Measurements from ENCODE around the gene ATP6V1B1.
A peak's percentile ranks its signal among the peaks of the same experiment; 100 is the strongest.

ATP6V1B1 gene

GRCh38 chr2:70902067-70902442 lies 33.6 kb upstream of the ATP6V1B1 start:
- DNase-seq: no peak

- DNase-seq: no peak
Measured at GRCh38 chr2:70902579-70902978, 33.1 kb upstream of the ATP6V1B1 start.

DNA sequence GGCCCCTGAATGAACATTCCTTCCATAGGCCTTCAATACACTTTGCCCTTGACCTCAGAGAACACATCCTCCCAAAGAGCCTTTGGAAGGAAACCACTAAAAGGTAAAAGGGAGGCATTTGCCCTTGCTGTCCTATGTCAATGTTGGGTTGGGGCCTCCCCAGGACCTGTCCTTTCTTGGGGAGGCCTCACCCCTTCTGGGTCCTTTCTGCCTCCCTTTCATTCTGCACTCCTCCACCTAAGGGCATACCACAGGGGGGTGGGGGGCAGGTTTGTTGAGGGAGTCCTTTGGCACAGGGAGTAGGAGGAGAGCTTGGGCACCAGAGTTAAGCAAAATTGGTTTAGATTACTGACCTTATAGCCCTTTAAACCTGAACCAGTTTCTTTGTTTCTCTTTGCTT lies 32.5 kb upstream of the ATP6V1B1 start:
- DNase-seq: no peak

DNA sequence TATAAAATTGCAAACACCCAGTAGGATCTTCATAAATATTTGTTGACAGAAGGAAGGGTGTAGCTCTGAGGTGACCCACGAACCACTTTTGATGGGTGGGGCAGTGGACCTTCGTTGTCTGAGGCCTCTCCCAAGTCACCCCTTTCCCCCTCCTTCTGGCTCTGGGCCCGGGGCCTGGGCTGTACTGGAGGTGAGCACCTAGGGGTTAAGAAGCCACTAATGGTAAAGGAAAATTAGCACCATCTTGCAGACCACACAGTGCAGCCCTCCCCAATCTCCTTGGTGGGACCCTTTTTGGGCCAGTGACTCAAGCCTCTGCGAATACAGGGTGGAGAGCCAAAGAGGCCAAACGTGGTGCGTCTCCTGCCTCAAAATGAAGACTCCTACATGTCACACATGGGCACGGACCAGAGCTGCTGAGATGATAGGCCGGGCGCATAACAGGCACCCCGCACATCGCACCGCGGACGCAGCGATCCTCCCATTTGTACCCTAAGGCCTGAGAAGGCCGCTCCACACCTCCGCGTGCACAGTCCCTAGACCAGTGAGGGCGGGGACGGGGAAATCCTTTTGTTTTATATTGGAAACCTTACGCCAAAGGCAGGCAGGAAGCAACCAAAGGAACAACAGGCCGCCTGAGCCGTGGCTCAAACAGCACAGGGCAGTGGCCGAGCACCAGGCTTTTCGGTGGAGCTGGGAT lies 31.9 kb upstream of the ATP6V1B1 start:
- no peak for DNase-seq

DNA sequence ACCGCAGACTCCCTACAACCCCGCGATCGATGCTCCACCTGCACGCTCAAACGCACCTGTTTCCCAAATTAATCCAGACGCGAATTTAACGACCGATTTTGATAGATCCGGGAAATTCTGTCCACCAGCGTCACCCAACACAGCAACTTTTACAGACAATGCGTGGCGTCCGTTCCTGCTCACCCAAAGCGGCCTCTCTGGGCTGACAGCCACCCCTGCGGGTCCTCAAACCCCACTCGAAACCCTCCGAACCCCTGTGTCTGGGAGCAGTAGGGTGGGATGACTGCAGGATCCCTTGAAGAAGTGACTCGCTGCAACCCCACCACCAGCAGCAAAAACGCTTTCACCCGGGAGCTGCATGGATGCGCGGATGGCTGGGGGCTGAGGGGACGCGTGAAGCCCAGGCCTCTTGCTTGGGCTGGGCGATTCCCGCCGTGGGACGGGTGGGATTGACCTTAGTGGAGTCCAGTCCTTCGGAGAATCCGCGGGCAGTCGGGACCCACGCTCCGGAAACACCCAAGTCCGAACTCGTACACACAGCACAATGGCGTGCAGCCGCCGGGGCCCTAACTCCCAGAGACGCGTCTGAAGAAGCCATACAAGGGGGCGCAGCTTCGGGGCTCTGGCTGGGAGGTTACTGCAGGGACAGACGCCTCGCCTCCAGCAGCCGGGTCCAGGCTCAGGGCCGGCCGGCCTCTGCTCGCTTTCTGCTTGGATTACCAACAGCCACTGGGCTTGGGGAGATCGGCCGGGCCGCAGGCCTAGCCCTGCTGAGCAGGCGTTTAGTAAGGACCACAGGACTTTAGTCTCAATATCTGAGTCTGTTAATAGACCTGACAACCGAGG lies 31.1 kb upstream of the ATP6V1B1 start:
- DNase-seq: no peak

GRCh38 chr2:70905443-70906421 lies 30.0 kb upstream of the ATP6V1B1 start:
- no peak for DNase-seq

- DNase-seq: no peak
Measured at GRCh38 chr2:70906439-70907005, 29.2 kb upstream of the ATP6V1B1 start.

DNA sequence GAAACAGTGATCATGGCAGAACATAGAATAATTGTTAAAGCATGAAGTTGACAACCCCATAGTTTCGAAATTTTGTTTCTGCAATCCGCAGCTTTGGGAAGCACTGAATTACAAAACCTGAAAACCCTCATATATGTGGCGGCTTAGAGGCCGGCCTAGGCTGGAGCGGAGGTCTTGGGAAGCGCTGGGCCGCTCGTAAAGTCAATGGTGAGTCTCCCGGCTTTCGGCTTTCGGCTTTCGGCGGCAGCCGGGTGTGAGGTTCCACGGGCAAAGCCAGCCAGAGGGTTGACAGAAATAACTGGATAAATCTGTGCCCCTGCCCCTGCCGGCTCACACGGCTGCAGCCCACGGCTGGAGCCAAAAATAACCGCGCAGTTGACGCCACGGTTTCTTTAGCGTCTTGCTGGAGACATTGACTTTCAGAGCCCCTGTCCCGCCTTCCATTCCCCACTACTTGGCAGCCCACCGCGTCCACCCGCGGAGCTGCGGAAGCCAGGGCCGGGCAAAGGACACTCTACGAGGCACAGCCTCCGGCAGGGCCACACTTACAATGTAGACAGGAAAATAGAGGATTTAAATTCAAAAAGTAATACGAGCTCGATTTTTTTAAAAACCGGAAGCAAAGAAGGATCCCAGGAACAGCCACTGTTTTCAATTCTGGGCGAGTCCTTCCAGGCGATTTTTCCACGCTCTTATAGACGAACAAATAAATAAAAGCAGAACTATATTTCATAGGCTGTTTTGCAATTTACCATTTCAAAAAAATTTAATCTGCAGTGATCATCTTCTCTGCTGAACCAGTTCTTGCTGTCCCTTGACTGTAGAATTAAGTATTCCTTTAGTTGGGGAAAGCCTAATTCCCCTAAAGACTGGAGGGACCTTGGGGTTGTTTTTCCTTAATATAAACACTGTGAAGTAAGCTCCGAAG lies 28.3 kb upstream of the ATP6V1B1 start:
- DNase-seq: no peak

GRCh38 chr2:70916291-70916690 lies 19.4 kb upstream of the ATP6V1B1 start:
- DNase-seq: no peak

GRCh38 chr2:70918016-70918415 lies 17.7 kb upstream of the ATP6V1B1 start:
- DNase-seq: no peak

DNA sequence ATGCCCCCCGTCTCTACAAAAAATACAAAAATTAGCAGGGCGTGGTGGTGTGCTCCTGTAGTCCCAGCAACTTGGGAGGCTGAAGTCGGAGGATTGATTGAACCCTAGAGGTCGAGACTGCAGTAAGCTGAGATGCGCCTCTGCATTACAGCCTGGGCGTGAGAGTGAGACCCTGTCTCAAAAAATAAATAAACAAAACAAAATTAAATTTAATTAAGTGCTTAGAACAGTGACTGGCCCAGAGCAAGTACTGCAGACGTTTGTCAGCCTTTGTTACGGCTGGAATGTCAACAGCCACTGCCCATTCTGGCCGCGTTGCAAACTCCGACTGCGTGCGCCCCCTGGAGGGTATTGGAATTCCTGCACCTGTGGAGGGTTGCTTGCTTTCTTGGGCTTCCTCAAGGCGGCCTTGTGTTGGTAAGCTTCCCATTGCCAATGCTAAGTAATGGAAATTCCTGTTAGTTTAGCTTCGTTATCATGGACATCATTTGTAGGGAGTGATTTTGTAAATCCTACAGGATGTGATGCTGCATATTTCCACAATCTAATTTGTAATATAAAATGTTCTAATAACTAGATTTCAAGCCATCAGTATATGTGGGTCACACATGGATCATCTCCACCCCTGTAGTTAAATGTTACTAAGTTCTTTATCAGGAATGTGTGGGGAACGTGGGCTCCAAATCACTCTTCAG lies 15.9 kb upstream of the ATP6V1B1 start:
- peak; percentile 74 for DNase-seq

- DNase-seq: no peak
Measured at GRCh38 chr2:70920367-70920715, 15.4 kb upstream of the ATP6V1B1 start.

GRCh38 chr2:70921031-70921430 lies 14.7 kb upstream of the ATP6V1B1 start:
- DNase-seq: no peak

GRCh38 chr2:70921839-70922234 lies 13.9 kb upstream of the ATP6V1B1 start:
- DNase-seq: no peak

GRCh38 chr2:70922235-70923234 lies 13.2 kb upstream of the ATP6V1B1 start:
- no peak for DNase-seq

DNA sequence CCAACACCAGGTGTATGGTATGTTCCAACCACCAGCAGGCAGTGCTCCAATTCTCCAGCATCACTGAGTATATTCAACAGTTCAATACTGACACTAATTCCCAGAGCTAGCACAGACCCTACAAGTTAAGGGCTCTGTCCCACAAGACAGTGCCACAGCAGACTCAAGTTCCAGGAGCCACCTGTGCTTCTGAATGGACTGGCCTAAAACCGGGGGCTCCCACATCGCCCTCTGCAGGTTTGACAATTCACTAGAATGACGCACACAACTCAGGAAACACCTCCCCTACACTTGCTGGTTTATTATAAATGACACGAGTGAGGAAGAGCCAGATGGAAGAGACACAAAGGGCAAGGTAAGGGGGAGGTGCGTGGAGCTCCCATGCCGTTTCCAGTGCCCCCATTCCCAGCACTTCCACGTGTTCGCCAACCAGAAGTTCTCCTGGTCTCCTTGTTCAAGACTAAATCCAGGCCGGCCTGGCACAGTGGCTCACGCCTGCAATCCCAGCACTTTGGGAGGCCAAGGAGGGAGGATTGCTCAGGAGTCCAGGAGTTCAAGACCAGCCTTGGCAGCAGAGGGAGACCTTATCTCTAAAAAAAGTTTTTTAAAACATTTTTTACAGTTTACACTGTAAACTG lies 12.2 kb upstream of the ATP6V1B1 start:
- DNase-seq: no peak

DNA sequence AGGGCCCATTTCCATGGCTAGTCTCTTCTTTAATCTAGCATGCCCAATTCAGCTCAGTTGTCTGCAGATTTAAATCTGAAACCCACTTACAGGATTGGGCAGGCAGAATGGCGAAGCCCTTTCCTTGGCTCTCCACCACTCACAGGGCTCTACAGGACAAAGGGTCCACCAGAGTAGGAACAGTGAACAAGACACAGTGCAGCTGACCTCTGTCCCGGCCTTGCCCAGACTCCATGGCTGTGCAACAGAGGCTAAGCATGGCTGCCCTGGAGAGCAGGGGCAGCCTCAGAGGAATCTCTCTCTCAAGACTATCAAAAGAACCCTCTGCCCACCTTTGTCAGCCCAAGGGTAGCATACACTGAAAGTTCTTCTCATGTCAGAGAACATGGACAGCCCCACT lies 9.7 kb upstream of the ATP6V1B1 start:
- DNase-seq: no peak

DNA sequence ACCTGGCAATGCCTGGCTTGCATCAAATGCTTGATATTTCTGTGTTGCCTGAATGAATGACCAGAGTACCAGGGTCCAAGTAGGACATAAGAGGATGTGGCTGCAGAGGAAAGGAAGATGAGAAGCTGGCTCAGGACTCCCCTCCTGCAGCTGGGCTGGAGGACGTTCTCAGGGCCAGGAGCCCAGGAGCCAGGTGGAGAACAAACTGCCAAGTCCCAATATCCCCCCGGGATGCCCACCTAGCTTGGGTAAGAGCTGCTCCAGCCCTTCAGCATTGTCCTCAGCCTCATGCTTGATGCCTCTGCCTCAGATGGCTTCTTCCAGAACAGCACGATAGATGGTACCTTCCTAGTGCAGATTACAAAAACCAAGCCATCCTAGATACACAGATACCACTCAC lies 8.6 kb upstream of the ATP6V1B1 start:
- DNase-seq: no peak

DNA sequence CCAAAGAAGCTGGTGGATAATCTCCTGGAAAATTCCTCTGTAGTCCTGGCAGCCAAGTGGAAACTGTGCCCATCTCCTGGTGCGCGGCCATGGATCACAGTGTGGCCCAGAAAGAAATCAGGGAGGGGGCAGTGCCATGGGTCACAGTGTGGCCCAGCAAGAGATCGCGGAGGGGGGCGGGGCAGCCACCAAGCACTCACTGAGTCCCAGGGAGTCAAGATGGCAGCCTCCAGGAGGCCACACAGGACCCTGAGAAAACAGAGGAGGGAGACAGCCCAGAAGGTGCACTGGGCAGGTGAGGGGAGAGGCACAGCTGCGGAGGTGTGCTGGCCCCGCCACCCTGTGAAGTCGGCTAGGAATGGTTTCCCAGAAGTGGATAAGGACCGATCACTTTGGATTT lies 8.1 kb upstream of the ATP6V1B1 start:
- DNase-seq: no peak
